ENCODE measurements around the gene MPPED2. TPM values are rescaled to one million over a fixed set of nuclear protein-coding genes. Genes with fewer than 3 reads are reported as not detected.

MPPED2 gene
- total and polyA plus RNA-seq, 2 donors from 2014 or later, result 10.8 to 12.9 TPM

DNA sequence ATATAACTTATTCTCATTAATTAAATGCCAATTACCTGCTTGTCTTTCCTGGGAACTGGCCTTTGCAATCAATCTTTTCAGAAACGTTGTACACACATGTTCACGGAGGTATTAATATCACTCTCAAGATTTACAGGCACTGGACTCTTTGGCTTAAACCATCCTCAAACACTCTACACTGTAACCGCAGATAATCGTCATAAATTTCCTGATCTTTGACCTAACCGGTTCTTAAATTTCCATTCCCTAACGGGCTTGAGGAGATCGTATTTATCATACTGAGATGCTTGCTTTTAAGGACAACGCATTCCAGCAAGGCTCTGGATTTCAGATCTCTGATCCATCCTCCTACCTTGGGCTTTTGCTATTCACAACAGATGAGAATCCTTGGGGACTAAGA is 190.4 kb downstream of the MPPED2 start:
- intact Hi-C loops (cut with DNase I), result no loop called here
- H3K9me3 ChIP-seq (ENCODE audit: control insufficient read depth in 2 of 3, insufficient read depth in 1 of 3, low read length in 3 of 3), result no peaks in the 10 kb centered on the region
- no peak for FAIRE-seq

GRCh38 chr11:30393012-30393411 is 193.1 kb downstream of the MPPED2 start:
- Histone ChIP-seq H3K36me3 (ENCODE audit: control insufficient read depth in 2 of 3, insufficient read depth in 3 of 3, low read length in 3 of 3) (no peaks in the 10 kb centered on the region), H3K4me3 (ENCODE audit: low read length in 3 of 3) (no peak overlapping the region), H3K9me3 (ENCODE audit: control insufficient read depth in 2 of 3, insufficient read depth in 1 of 3, low read length in 3 of 3) (no peaks in the 10 kb centered on the region), H3K9ac (ENCODE audit: low read length in 3 of 3) (no peak overlapping the region), H3K27me3 (ENCODE audit: control insufficient read depth, insufficient read depth, low read length) (no peaks in the 10 kb centered on the region), H3K27ac (ENCODE audit: low read depth in 2 of 2, low read length in 2 of 2) (no peak overlapping the region), H3K4me1 (ENCODE audit: control insufficient read depth in 2 of 3, insufficient read depth in 2 of 3, low read depth in 1 of 3, low read length in 3 of 3) (peaks cover 4 to 15% (median 11%) of the 10 kb centered on the region in 3 donors)
- FAIRE-seq, result no peak
- no peak for TF ChIP-seq CTCF (IDR thresholded peaks at IDR 0.05; ENCODE audit: borderline replicate concordance, extremely low read depth, insufficient read depth)
- intact Hi-C loops (cut with DNase I), result no loop called here
- no peak for DNase-seq

More for the DNA sequence above, 190.4 kb downstream of the MPPED2 start:
- no peaks in the 10 kb centered on the region for H3K36me3 ChIP-seq (ENCODE audit: control insufficient read depth in 2 of 3, insufficient read depth in 3 of 3, low read length in 3 of 3)
- H3K4me1 ChIP-seq (ENCODE audit: control insufficient read depth in 2 of 3, insufficient read depth in 2 of 3, low read depth in 1 of 3, low read length in 3 of 3), result peaks cover 4 to 15% (median 11%) of the 10 kb centered on the region in 3 donors
- no peak overlapping the region for H3K9ac ChIP-seq (ENCODE audit: low read length in 3 of 3)
- no peak overlapping the region for H3K4me3 ChIP-seq (ENCODE audit: low read length in 3 of 3)
- H3K27me3 ChIP-seq (ENCODE audit: control insufficient read depth, insufficient read depth, low read length), result no peaks in the 10 kb centered on the region
- no peak for TF ChIP-seq CTCF (IDR thresholded peaks at IDR 0.05; ENCODE audit: borderline replicate concordance, extremely low read depth, insufficient read depth)
- no peak overlapping the region for H3K27ac ChIP-seq (ENCODE audit: low read depth in 2 of 2, low read length in 2 of 2)
- DNase-seq, result peak in 2 of 5 donors; percentile 66 to 84

DNA sequence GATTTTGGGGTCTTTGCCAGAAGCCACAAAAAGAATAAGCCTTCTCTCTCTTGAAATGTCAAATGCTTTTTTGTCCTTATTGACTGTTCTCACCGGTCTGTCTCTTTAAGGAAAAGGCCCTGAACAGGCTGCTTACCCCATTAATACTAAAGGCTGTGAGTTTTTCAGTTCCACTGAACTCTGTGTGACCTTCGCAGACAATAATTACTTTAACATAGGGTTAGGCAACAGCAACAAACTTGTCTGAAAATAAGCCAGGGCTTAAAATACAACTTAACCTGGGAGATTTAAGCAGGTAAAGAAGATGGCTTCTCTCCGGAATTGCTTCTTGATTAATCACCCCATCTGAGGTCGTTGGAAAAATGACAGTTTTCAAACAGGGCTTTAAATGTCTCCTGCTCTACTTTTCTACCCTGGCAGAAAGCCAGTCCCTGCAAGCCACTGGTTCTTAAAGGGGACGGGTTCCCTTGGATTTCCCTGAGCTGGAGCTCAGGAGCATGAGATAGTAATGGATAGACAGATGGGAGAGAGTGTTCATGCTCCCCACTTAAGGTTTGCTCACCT is 193.8 kb downstream of the MPPED2 start:
- Histone ChIP-seq H3K4me3 (ENCODE audit: low read length in 3 of 3) (peak overlapping the region in 1 of 3 donors; percentile 38), H3K27me3 (ENCODE audit: control insufficient read depth, insufficient read depth, low read length) (no peaks in the 10 kb centered on the region), H3K4me1 (ENCODE audit: control insufficient read depth in 2 of 3, insufficient read depth in 2 of 3, low read depth in 1 of 3, low read length in 3 of 3) (peaks cover 4 to 15% (median 11%) of the 10 kb centered on the region in 3 donors), H3K9ac (ENCODE audit: low read length in 3 of 3) (no peak overlapping the region), H3K36me3 (ENCODE audit: control insufficient read depth in 2 of 3, insufficient read depth in 3 of 3, low read length in 3 of 3) (no peaks in the 10 kb centered on the region), H3K9me3 (ENCODE audit: control insufficient read depth in 2 of 3, insufficient read depth in 1 of 3, low read length in 3 of 3) (no peaks in the 10 kb centered on the region), H3K27ac (ENCODE audit: low read depth in 2 of 2, low read length in 2 of 2) (no peak overlapping the region)
- intact Hi-C loops (cut with DNase I), result no loop called here
- no peak for TF ChIP-seq CTCF (IDR thresholded peaks at IDR 0.05; ENCODE audit: borderline replicate concordance, extremely low read depth, insufficient read depth)
- FAIRE-seq, result no peak
- peak in 3 of 5 donors; percentile 31 to 85 (median 77) for DNase-seq

GRCh38 chr11:30388957-30389356 is 197.2 kb downstream of the MPPED2 start:
- H3K4me1 ChIP-seq (ENCODE audit: control insufficient read depth in 2 of 3, insufficient read depth in 2 of 3, low read depth in 1 of 3, low read length in 3 of 3), result peaks cover 4 to 15% (median 11%) of the 10 kb centered on the region in 3 donors
- no peak overlapping the region for H3K27ac ChIP-seq (ENCODE audit: low read depth in 2 of 2, low read length in 2 of 2)
- no peak overlapping the region for H3K4me3 ChIP-seq (ENCODE audit: low read length in 3 of 3)
- FAIRE-seq (no peak), DNase-seq (no peak)
- intact Hi-C loops (cut with DNase I), result no loop called here
- no peaks in the 10 kb centered on the region for H3K27me3 ChIP-seq (ENCODE audit: control insufficient read depth, insufficient read depth, low read length)
- H3K9ac ChIP-seq (ENCODE audit: low read length in 3 of 3), result no peak overlapping the region
- H3K9me3 ChIP-seq (ENCODE audit: control insufficient read depth in 2 of 3, insufficient read depth in 1 of 3, low read length in 3 of 3), result no peaks in the 10 kb centered on the region
- H3K36me3 ChIP-seq (ENCODE audit: control insufficient read depth in 2 of 3, insufficient read depth in 3 of 3, low read length in 3 of 3), result no peaks in the 10 kb centered on the region
- no peak for TF ChIP-seq CTCF (IDR thresholded peaks at IDR 0.05; ENCODE audit: borderline replicate concordance, extremely low read depth, insufficient read depth)
